Iris pigment epithelial cell (primary cell): ENCODE data around the gene OAS3.
"Not testable (repeated sequence)": the region's sequence is repeated elsewhere in the genome, so short reads cannot be mapped to it uniquely, and the experiment has no call there.

Experiments
- DNase-seq: peaks from one replicate; pipeline ENCODE4 v3.0.0-alpha.2; 2011; ENCODE audit warnings: low read depth

The OAS3 gene, protein sequence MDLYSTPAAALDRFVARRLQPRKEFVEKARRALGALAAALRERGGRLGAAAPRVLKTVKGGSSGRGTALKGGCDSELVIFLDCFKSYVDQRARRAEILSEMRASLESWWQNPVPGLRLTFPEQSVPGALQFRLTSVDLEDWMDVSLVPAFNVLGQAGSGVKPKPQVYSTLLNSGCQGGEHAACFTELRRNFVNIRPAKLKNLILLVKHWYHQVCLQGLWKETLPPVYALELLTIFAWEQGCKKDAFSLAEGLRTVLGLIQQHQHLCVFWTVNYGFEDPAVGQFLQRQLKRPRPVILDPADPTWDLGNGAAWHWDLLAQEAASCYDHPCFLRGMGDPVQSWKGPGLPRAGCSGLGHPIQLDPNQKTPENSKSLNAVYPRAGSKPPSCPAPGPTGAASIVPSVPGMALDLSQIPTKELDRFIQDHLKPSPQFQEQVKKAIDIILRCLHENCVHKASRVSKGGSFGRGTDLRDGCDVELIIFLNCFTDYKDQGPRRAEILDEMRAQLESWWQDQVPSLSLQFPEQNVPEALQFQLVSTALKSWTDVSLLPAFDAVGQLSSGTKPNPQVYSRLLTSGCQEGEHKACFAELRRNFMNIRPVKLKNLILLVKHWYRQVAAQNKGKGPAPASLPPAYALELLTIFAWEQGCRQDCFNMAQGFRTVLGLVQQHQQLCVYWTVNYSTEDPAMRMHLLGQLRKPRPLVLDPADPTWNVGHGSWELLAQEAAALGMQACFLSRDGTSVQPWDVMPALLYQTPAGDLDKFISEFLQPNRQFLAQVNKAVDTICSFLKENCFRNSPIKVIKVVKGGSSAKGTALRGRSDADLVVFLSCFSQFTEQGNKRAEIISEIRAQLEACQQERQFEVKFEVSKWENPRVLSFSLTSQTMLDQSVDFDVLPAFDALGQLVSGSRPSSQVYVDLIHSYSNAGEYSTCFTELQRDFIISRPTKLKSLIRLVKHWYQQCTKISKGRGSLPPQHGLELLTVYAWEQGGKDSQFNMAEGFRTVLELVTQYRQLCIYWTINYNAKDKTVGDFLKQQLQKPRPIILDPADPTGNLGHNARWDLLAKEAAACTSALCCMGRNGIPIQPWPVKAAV

DNA sequence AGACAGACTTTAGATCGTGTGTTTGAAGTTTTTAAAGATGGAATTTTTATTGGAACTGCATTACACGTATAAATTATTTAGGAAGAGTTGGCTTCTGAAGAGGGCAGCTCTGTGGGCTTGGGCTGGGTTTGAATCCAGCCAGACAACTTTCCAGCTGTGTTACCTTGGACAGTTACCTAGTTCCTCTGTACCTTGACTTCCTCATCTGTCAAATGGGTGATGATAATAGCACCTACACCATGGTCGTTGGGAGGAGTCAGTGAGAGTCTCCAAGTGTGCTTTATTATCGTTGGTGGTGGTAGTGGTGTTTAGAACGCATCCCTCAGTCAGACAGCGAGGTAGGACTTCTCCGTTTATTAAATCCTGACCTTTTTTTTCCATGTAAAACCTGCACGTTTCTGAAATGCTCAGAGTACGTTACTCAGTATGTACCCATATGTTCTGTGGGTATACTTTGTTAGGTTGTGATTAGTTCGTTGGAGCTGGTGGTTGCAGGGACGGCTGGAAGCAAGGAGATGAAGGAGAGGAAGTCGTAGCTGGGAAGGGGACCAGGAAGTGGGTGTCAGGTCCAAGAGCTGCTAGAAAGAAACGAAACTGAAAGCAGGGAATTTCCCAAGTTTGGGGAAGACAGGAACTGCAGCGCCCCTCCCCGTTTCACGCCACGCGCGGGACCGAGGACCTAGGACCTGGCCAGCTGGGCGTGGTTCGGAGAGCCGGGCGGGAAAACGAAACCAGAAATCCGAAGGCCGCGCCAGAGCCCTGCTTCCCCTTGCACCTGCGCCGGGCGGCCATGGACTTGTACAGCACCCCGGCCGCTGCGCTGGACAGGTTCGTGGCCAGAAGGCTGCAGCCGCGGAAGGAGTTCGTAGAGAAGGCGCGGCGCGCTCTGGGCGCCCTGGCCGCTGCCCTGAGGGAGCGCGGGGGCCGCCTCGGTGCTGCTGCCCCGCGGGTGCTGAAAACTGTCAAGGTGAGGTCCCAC, at the start of gene OAS3:
Gene OAS3, plus strand, starts transcription at position 734 of the 979 bp plus-strand sequence. Its CDS starts 57 bp downstream, at position 791.
- peak; percentile 80 for DNase-seq

DNA sequence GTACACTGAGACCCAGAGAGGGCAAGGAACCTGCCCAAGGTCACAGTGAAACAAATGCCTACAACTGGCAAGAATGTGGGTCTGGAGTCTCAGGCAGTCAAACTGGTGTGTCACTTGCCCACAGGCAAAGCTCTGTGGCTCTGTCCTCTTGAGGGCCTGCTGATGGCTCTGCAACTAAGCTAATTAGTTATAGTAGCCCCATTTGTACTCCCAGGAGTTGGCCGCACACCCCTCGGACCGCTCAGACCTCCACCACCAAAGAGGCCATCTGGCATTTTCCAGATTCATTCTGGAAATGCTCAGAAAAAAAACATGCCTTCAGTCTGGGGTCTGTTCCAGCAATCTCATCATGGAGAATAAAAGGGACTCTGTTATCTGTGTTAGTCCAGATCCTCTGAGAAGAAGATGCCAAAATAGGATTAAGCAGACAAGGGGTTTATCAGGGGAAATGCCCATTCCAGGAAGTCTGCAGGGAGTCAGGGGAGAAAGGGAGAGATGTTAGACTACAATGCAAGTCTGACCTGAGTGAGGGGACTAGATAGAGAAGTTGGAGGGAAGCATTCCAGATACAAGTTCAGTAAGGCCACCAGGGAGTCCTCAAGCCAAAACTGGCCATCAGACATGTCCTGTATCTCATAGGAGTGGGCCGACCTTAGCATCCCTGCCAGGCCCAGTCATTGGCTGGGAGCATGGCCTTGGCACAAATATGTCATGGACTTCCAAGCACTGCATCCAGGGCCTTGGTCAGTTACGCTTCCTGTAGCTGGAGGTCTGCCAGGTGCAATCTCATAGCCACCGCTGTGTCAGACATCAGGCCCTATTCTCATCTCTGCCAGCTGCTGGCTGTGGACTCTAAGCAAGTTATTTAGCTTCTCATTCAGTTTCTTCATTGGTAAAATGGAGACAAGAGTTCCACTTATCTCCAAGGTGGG, 46.9 kb upstream of the OAS3 start:
- no peak for DNase-seq

DNA sequence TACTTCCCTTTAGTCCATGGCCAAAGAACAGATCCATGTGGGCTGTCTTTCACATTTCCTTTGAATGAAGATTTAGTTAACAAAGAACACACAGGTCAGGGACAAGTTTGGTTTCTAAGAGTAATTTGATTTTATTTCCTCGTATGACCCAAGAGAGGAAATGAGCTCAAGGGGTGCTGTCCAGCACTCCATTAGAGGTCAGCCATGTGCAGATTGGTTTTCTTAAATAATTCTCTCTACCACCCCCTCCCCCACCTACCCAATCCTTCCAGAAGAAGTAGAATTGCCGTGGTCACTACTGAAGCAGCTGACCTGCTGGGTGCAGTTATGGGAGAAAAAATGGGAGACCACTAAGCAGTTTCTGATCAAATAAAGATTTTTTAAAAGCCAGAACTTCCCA, 45.4 kb upstream of the OAS3 start:
- DNase-seq, result no peak

DNA sequence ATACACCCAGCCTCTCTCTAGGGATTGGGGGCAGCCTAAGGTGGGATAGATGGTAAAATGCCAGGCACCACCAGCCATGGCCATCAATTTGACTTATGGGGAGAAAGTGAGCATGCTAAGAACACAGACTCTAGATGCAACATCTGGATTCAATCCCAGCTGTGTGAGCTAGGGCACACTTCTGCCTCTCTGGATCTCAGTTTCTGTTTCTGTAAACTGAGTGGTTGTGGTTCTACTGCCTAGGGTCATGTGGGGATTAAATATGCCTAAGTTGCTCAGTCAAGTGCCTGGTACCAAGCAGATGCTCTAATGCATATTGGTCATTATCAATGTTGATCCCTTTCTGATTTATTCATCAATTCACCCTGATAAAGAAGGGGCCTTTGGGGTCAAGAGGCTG, 44.1 kb upstream of the OAS3 start:
- DNase-seq, result no peak

DNA sequence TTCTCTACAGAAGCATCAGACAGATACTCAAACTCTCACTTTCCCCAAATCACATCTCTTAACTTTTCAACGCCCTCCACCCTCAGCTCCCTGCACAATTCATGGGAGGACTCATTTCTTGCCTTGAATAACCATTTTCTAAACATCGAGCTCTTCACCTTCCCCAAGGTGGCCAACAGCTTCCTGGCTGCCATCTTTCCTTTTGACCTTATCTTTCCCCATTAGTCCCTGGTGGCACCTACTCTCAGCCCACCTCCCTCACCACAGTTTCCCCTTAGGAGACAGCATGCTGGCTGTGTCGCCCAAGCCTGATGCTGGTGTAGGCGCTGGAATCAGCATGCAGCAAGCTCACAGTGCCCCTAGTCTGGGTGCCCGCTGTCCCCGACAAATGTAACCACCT, 39.9 kb upstream of the OAS3 start:
- DNase-seq, result no peak

DNA sequence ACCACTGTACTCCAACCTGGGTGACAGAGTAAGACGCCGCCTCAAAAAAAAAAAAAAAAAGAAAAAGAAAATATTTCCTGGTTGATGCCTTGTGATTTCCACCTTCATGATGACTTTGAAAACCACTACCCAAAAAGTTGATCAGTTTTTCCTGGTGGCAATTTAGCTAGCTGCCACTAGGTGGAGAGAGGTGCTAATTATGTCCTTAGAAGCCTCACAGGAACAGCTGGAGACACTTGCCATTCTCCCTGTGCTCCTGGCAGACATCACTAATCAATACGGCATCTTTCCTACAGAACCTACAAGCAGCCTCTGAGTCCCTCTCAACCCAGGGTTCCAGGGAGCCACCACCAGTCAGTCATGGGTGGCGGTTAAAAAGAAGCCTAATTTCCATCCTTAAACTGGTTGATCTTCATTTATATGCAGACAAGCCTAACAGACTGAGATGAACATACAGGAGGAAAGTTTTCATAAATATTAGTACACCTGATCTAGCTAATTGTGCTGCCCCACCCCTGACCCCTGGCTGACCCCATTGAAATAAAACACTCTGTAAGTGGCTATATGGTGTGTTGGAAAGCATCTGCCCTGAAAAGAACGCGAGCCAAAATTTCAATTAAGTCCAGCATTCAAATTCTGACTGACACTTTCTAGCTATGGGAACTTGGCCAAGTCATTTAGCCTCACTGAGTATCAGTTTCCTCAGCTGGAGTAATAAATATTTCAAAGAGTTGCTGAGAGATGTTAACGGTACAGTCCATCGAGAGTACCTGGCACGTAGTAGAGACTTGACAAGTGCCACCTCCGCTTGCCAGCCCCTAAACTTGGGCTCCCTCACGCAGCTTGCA, 37.8 kb upstream of the OAS3 start:
- DNase-seq, result peak; percentile 44

DNA sequence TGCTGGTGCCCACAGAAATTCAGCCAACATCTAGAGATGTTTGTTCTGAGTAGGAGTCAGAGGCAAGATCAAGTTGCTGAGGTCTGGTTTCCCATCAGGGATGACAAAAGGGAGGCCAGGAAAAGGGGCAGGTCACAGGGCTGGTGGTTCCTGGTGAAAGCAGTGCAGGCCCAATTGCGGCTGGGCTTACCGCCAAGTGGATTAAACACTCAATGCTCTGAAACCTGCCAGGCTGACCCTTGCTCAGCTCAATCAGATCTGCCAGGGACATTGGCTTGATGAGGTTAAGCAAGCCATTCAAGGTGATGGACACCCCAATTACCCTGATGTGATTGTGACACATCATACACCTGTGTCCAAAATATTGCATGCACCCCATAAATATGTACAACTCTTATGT, 37.0 kb upstream of the OAS3 start:
- no peak for DNase-seq

DNA sequence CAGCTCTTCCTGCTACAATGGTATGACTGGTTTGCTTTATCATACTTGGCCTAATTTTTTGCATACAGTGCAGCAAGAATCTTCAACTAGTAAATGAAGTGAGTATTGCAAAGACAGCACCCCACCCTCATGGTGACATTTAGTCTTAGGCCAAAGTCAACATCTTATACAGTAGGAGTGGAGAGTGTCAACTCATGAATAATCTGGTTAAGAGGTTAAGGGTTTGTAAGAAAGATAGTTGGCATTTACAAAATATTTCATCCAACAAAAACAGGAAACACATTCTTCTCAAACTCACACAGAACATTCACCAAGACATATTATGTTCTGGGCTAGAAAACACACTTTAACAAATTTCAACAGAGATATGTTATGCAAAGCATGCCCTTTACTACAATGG, 33.7 kb upstream of the OAS3 start:
- peak; percentile 39 for DNase-seq

DNA sequence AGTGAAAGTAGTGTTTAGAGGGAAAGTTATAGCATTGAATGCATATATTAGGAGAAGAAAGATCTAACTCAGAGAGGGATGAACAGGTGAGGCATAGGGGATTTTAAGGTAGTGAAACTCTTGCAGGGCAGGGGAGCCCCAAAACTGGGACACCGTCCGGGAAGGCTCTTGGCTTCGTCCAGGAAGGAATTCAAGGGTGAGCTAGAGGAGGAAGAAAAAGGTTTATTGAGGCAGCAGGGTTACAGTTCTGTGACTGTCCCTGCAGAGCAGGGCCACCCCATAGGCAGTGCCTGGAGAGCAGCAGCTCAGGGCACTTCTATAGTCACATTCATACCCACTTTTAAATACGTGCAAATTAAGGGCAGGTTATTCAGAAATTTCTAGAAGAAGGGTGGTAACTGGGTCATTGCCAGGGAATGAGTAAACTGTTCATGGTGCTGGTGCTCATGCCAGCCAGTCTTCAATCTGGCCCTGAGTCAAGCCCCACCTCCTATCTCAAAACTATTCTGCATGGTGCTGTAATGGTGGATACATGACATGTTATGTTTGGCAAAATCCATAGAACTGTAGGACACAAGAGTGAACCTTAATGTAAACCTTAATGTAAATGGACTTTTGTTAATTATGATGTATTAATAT, 32.7 kb upstream of the OAS3 start:
- DNase-seq, result no peak

DNA sequence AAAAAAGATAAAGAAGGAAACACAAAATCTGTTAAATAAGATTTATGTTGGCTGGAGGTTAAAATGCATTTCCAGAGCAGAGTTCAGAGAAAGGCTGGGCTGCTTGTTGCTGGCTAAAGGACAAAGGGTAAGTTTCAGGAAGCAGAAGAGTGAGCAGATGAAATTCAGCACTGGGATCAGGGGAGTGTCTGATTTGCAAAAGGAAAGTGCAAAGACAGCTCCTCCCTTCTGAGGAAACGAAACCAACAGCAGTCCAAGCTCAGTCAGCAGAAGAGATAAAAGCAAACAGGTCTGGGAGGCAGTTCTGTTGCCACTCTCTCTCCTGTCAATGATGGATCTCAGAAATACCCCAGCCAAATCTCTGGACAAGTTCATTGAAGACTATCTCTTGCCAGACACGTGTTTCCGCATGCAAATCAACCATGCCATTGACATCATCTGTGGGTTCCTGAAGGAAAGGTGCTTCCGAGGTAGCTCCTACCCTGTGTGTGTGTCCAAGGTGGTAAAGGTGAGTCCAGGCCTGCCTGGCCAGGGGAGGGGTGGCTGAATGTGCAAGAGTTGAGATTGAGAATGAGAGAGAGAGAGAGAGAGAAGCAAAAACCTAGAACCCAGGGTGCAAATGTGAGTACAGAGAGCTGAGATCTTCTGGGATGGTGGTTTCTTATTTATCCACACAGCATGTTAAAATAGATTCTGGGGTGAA, 31.4 kb upstream of the OAS3 start, which contains the start of gene OAS1:
Gene OAS1, plus strand, starts transcription at position 251 of the 703 bp plus-strand sequence. Its CDS starts 78 bp downstream, at position 329.
- DNase-seq, result peak; percentile 76

DNA sequence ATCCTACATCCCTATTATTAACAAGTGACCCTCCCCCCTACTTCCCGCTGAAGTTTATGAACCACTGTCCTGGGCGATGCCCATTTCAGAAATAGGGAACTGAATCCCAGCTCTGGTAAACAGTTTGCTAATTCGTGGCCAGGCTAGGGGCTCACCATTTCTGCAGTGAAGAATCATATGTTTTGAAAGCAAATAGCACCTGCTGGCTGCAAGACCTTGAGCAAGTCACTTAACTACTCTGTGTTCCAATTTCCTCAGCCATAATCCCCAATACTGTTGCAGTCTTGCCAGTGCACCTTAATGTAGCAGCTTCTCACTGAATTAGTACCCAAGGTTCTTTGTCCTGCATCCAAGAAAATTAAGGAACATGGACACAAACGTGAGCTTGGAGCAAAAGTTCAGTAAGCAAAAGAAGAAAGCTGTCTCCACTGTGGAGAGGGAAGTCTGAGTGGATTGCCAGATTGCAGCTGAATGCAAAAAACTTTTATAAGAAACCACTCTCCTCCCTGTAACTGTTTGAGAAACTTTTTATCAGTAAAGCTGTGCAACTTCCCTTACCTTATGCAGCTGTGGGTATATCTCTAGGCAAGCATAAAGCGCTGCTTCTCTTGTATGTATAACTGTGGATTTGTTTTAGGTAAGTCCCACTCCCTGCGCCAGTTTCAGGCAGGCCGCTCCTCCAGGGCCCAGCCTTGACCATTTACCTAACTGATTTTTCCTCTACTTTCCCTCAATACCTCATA, 30.7 kb upstream of the OAS3 start:
- no peak for DNase-seq

DNA sequence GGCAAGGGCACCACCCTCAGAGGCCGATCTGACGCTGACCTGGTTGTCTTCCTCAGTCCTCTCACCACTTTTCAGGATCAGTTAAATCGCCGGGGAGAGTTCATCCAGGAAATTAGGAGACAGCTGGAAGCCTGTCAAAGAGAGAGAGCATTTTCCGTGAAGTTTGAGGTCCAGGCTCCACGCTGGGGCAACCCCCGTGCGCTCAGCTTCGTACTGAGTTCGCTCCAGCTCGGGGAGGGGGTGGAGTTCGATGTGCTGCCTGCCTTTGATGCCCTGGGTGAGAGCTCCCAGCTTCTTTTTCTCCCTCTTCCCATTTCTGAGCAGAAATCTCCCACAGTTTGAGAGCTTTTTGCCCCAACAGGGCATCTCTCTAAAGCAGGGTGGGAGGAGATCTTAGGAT, 29.7 kb upstream of the OAS3 start:
- DNase-seq, result no peak

DNA sequence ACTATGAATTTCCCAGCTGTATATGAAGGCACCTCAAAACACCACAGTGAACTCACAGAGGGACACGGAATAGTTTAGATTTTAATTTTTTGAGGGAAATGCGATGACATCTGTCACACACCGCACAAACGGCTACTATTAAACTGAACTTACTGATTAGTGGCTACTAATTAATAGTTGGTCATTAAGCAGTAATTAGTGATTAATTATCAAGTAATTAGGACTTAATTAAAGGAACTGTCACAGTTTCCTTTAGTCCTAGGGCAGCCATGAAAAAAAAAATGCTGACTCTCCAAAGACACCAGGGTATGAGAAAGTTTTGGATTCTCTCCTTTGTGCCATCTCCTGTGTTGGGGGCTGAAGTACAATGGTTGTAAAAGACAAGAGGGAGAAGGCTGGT, 28.6 kb upstream of the OAS3 start:
- DNase-seq, result no peak

DNA sequence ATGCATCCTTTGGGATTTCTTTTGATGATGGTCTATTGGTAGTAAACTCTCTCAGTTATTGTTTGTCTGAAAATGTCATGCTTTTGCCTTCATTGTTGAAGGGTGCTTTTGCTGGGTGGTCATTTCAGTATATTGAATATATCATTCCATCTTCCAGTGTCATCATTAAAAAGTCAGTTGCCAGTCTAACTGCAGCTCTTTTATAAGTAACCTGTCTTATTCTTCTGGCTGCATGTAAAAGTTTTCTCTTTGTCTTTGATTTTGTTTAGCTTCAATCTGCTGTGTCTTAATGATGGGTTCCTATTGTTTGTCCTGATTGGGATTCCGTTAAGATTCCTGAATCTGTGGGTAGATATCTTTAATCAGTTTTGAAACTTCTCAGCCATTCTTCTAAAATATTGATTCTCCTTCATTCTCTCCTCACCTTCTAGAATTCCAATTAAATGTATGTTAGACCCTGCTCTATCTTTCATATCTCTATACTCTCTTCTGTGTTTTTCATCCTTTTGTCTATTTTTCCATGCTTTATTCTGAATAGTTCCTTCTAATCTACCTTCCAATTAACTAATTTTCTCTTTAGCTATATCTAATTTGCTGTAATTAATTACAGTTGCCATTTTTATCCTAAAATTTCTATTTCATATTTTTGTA, 25.1 kb upstream of the OAS3 start:
- no peak for DNase-seq

DNA sequence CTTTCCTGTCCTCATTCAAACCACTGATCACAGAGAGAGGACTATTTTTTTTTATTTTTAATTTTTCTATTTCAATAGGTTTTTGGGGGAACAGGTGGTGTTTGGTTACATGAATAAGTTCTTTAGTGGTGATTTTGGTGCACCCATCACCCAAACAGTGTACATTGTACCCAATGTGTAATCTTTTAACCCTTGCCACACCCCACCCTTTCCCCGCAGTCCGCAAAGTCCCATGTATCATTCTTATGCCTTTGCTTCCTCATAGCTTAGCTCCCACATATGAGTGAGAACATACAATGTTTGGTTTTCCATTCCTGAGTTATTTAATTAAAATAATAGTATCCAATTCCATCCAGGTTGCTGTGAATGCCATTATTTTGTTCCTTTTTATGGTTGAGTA, 24.4 kb upstream of the OAS3 start:
- DNase-seq, result not testable (repeated sequence)

DNA sequence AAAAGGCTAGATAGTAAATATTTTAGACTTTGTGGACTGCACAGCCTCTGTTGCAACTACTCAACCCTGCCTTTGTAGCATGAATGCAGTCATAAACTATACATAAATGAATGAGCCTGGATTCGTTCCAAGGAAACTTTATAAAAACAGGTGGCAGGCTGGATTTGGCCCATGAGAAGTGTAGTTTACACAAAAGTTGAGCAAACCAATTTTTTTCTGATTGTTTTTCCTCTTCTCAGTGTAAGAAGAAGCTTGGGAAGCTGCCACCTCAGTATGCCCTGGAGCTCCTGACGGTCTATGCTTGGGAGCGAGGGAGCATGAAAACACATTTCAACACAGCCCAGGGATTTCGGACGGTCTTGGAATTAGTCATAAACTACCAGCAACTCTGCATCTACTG, 22.0 kb upstream of the OAS3 start:
- DNase-seq, result peak; percentile 50

DNA sequence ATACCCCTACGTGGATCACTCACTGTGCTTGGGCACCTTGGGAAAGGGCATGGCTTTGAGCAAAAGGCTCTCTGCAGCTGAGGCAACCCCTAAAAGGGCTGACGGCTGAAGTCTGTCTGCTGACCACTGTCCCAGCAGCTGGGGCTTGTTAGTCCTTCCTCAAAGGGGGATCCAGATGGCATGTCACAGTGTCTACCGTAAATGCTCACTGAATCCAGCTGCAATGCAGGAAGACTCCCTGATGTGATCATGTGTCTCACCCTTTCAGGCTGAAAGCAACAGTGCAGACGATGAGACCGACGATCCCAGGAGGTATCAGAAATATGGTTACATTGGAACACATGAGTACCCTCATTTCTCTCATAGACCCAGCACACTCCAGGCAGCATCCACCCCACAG, 19.2 kb upstream of the OAS3 start:
- no peak for DNase-seq
